Uterine smooth muscle cell (primary cell): ENCODE data around the gene UBE2I. TPM values are rescaled to one million over a fixed set of nuclear protein-coding genes. Genes with fewer than 3 reads are reported as not detected.

ENCODE experiments used
- total RNA-seq: library from RNA; depleted of rRNA; stranded (reverse); fragments of >200 nt; gene quantifications from 2 replicates; pipeline ENCODE4 v1.2.3, GENCODE V29; 2014

The UBE2I gene
- total RNA-seq: 56.1 and 85.5 TPM in 2 replicates

DNA sequence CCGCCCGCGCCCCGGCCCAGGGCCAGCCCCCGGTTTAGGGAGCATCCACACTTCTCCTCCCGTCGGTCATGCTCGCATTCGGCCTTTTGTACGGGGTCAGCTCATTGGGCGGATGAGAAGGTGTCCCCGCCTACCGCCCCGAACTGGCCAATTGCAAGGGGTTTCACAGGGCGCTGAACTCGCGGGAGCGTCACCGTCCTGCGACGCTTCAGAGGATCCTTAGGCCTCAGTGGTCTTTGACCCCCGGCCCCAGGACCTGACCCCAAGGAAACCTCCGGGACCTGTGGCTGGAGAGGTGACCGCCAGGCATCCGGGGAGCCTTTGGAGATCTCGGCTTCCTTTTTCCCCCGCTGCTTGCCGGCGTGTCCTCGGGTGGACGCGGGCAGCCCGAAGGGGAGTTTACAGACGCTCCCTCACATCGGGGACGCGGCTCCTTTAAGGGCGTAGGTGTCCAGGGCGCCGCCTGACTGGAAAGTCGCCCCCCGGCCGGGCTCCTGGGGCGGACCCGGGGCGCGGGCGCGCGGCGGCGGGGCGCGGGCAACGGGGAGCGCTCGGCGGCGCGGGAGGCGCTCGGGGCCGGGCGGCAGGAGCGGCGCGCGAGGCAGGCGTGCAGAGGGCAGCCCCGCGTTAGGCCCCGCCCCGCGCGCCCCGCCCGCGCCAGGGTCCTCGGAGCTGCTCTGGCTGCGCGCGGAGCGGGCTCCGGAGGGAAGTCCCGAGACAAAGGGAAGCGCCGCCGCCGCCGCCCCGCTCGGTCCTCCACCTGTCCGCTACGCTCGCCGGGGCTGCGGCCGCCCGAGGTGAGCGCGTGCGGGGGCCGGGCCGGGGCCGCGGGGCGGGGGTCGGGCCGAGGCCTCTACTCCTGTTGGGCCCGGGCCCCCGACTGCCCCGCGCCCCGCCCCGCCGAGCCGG, at the start of gene UBE2I:
Gene UBE2I, plus strand, starts transcription at position 660 of the 909 bp plus-strand sequence. CDS start 4,395 bp downstream, outside the sequence.

GRCh38 chr16:1333149-1333812, 23.8 kb downstream of the UBE2I start, which contains the start of gene BAIAP3:
Gene BAIAP3, plus strand, starts transcription at chr16:1333645. Its CDS starts 4,905 bp downstream, at chr16:1338550.

DNA sequence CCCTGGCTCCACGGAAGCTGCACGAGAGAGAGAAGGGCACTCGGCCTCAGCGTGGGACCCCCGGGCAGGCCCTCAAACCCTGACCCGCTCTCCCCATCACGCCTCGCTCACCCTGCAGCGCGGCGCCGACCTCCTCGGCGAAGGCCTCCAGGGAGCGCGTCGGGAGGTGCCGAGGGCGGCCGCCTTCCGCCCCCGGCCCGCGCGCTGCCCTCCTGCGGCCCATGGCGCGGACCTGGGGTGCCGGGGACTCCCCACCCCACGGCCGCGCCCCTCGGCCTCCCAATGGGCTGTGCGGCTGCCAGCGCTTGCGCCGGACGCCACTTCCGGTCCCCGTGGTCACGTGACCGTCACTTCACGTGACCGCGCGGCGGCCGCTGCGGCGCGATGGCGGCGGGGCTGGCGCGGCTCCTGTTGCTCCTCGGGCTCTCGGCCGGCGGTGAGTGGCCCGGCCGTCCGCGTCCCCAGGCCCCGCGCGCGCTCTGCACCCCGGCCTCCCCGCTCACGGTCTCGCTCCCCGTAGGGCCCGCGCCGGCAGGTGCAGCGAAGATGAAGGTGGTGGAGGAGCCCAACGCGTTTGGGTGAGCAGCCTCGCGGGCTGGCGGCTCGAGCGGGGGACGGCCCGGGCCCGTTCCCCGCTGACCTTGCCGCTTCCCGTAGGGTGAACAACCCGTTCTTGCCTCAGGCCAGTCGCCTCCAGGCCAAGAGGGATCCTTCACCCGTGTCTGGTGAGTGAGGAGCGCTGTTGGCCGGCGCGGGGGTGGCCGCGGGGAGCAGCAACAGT, 42.3 kb downstream of the UBE2I start, which contains the start of the genes GNPTG and TSR3:
Gene GNPTG, plus strand, starts transcription at position 350 of the 781 bp plus-strand sequence. Its CDS starts 35 bp downstream, at position 385.
Gene TSR3, minus strand, starts transcription at position 297 of the 781 bp plus-strand sequence. Its CDS starts 74 bp downstream, at position 223.

Other genes with a start within 250 kb of the UBE2I start
- 0.12 TPM in 1 of 2 replicates, not detected in the other for gene SSTR5, start 236.9 kb upstream of the UBE2I start, total RNA-seq
- gene C1QTNF8, start 213.4 kb upstream of the UBE2I start, total RNA-seq: not detected in 2 replicates
- 22.6 and 57.2 TPM in 2 replicates for gene CACNA1H, start 156.5 kb upstream of the UBE2I start, total RNA-seq
- 0.37 TPM in 1 of 2 replicates, not detected in the other for gene TPSG1, start 84.4 kb upstream of the UBE2I start, total RNA-seq
- gene TPSB2, start 79.5 kb upstream of the UBE2I start, total RNA-seq: not detected in 2 replicates
- gene TPSAB1, start 68.9 kb upstream of the UBE2I start, total RNA-seq: not detected in 2 replicates
- gene TPSD1, start 53.6 kb upstream of the UBE2I start, total RNA-seq: not detected in 2 replicates
- gene BAIAP3, start 24.0 kb downstream of the UBE2I start, total RNA-seq: 0.12 and 0.33 TPM in 2 replicates
- 102 and 105 TPM in 2 replicates for gene TSR3, start 42.2 kb downstream of the UBE2I start, total RNA-seq
- gene GNPTG, start 42.3 kb downstream of the UBE2I start, total RNA-seq: 25.1 and 47.0 TPM in 2 replicates
- gene UNKL, start 105.1 kb downstream of the UBE2I start, total RNA-seq: 7.9 and 8.2 TPM in 2 replicates
- 16.9 and 18.9 TPM in 2 replicates for gene UQCC4, start 111.1 kb downstream of the UBE2I start, total RNA-seq
- gene PERCC1, start 121.4 kb downstream of the UBE2I start, total RNA-seq: not detected in 2 replicates
- gene CCDC154, start 134.9 kb downstream of the UBE2I start, total RNA-seq: 0.22 and 0.25 TPM in 2 replicates
- gene CLCN7, start 165.4 kb downstream of the UBE2I start, total RNA-seq: 64.7 and 110 TPM in 2 replicates
- gene PTX4, start 179.3 kb downstream of the UBE2I start, total RNA-seq: under 0.01 and 0.11 TPM in 2 replicates
- gene TELO2, start 183.7 kb downstream of the UBE2I start, total RNA-seq: 22.9 and 28.9 TPM in 2 replicates
- 4.8 and 7.2 TPM in 2 replicates for gene TMEM204, start 224.0 kb downstream of the UBE2I start, total RNA-seq